ENCODE measurements around the gene KLHL29.

GRCh38 chr2:23464905-23465537 is 80.0 kb downstream of the KLHL29 start:
- TF ChIP-seq CTCF (conservative IDR thresholded peaks at IDR 0.05) (no peak), ZFX (IDR thresholded peaks at IDR 0.05) (no peak)
